ENCODE results near the gene CACTIN. TPM values are rescaled to one million over a fixed set of nuclear protein-coding genes. Genes with fewer than 3 reads are reported as not detected.

CACTIN gene
- total RNA-seq, 1 donor from 2014 or later, result 39.2 TPM

- intact Hi-C loops (cut with micrococcal nuclease), result no loop called here
These were observed 15.6 kb downstream of the CACTIN start for GRCh38 chr19:3610745-3611717.

- intact Hi-C loops (cut with micrococcal nuclease), result loop anchor here (5.0 kb wide), 1 partner anchor 38 kb away; the partner anchor contains the start of gene HMG20B
These were observed 16.5 kb downstream of the CACTIN start for GRCh38 chr19:3609779-3610719.

- intact Hi-C loops (cut with micrococcal nuclease), result loop anchor here (5.0 kb wide), 1 partner anchor 37 kb away; the partner anchor contains the start of gene HMG20B
These were observed 17.8 kb downstream of the CACTIN start for GRCh38 chr19:3608750-3609322.

- intact Hi-C loops (cut with micrococcal nuclease), result loop anchor here (5.0 kb wide), 1 partner anchor 36 kb away; the partner anchor contains the start of gene HMG20B
These were observed 18.4 kb downstream of the CACTIN start for GRCh38 chr19:3608079-3608641.

GRCh38 chr19:3607303-3608078, 19.1 kb downstream of the CACTIN start:
- intact Hi-C loops (cut with micrococcal nuclease), result loop anchor here (5.0 kb wide), 1 partner anchor 35 kb away; the partner anchor contains the start of gene HMG20B

- intact Hi-C loops (cut with micrococcal nuclease), result loop anchor here (5.0 kb wide), 1 partner anchor 34 kb away; the partner anchor contains the start of gene HMG20B
These were observed 19.8 kb downstream of the CACTIN start, which contains the start of gene TBXA2R for GRCh38 chr19:3606690-3607289. TBXA2R (minus strand) TSS chr19:3606875; CDS start chr19:3600634, 6,241 bp downstream.

- intact Hi-C loops (cut with micrococcal nuclease), result loop anchor here (5.0 kb wide), 1 partner anchor 34 kb away; the partner anchor contains the start of gene HMG20B
These were observed 20.4 kb downstream of the CACTIN start for GRCh38 chr19:3606174-3606689.

- intact Hi-C loops (cut with micrococcal nuclease), result loop anchor here (5.0 kb wide), 1 partner anchor 33 kb away; the partner anchor contains the start of gene HMG20B
These were observed 20.8 kb downstream of the CACTIN start for GRCh38 chr19:3605770-3606169.

- intact Hi-C loops (cut with micrococcal nuclease), result loop anchor here (5.0 kb wide), 1 partner anchor 33 kb away; the partner anchor contains the start of gene HMG20B
These were observed 21.2 kb downstream of the CACTIN start for GRCh38 chr19:3605361-3605760.

GRCh38 chr19:3604987-3605343, 21.6 kb downstream of the CACTIN start:
- intact Hi-C loops (cut with micrococcal nuclease), result loop anchor here (5.0 kb wide), 1 partner anchor 33 kb away; the partner anchor contains the start of gene HMG20B

- intact Hi-C loops (cut with micrococcal nuclease), result no loop called here
These were observed 22.2 kb downstream of the CACTIN start for GRCh38 chr19:3604227-3604986.

- intact Hi-C loops (cut with micrococcal nuclease), result no loop called here
These were observed 23.3 kb downstream of the CACTIN start for GRCh38 chr19:3603121-3603811.

- intact Hi-C loops (cut with micrococcal nuclease), result no loop called here
These were observed 25.6 kb downstream of the CACTIN start for GRCh38 chr19:3601021-3601420.

GRCh38 chr19:3599776-3600187, 26.8 kb downstream of the CACTIN start:
- intact Hi-C loops (cut with micrococcal nuclease), result no loop called here

- intact Hi-C loops (cut with micrococcal nuclease), result no loop called here
These were observed 31.0 kb downstream of the CACTIN start for GRCh38 chr19:3595521-3596061.

- intact Hi-C loops (cut with micrococcal nuclease), result no loop called here
These were observed 33.4 kb downstream of the CACTIN start for GRCh38 chr19:3593156-3593555.

All from T-helper 1 cell treated with Interleukin-12 subunit alpha and Interleukin-12 subunit beta and Interleukin-4 antibody, amounts not matched to agents 30 ng/mL and 1 ng/mL, for 36 hours (primary cell).